DOHH2 (cell line): Measurements from ENCODE around the gene GGACT.

Source experiments
- H3F3A ChIP-seq: fragments of 200-600 bp; sonication (generic), shearing (Covaris generic); 2 replicates; pipeline ENCODE4 v1.6.0; 2016; ENCODE audit warnings: antibody characterized with exemption, mild to moderate bottlenecking; ENCODE audit not compliant: control insufficient read depth, insufficient read depth
- H3K27ac ChIP-seq: fragments of 200-600 bp; sonication (generic); 2 replicates; pipeline ENCODE4 v1.5.1; 2014; ENCODE audit warnings: low read depth, mild to moderate bottlenecking, low read length, moderate library complexity
- H3K27me3 ChIP-seq: fragments of 200-600 bp; sonication (generic); 2 replicates; pipeline ENCODE4 v1.6.1; 2014; ENCODE audit warnings: mild to moderate bottlenecking, low read length, mixed read lengths; ENCODE audit not compliant: control insufficient read depth
- H3K36me3 ChIP-seq: fragments of 200-600 bp; sonication (generic); 2 replicates; pipeline ENCODE4 v1.6.1; 2014; ENCODE audit warnings: mild to moderate bottlenecking, low read length, moderate library complexity, mixed read lengths; ENCODE audit not compliant: control insufficient read depth
- H3K4me1 ChIP-seq: fragments of 200-600 bp; sonication (generic); 2 replicates; pipeline ENCODE4 v1.6.1; 2014; ENCODE audit warnings: mild to moderate bottlenecking, low read length, mixed read lengths; ENCODE audit not compliant: control insufficient read depth
- H3K4me2 ChIP-seq: fragments of 200-600 bp; sonication (generic); 2 replicates; pipeline ENCODE4 v1.6.0; 2014; ENCODE audit warnings: mild to moderate bottlenecking, low read length, moderate library complexity
- H3K4me3 ChIP-seq: fragments of 200-600 bp; sonication (generic); 2 replicates; pipeline ENCODE4 v1.5.1; 2014; ENCODE audit warnings: mild to moderate bottlenecking, low read length, mixed read lengths
- H3K79me2 ChIP-seq: fragments of 200-600 bp; sonication (generic); 2 replicates; pipeline ENCODE4 v1.6.1; 2014; ENCODE audit warnings: mild to moderate bottlenecking, low read length, mixed read lengths; ENCODE audit not compliant: control insufficient read depth
- H3K9me2 ChIP-seq: fragments of 200-600 bp; sonication (generic); replicated peaks from 2 replicates; pipeline ENCODE4 v1.6.1; 2014; ENCODE audit warnings: mild to moderate bottlenecking, low read length, mixed read lengths; ENCODE audit not compliant: control insufficient read depth
- H3K9me3 ChIP-seq: fragments of 200-600 bp; sonication (generic); 2 replicates; pipeline ENCODE4 v1.6.1; 2014; ENCODE audit warnings: antibody characterized with exemption, low read length, mixed read lengths; ENCODE audit not compliant: control insufficient read depth, insufficient read depth
- H4K20me1 ChIP-seq: fragments of 200-600 bp; sonication (generic); 2 replicates; pipeline ENCODE4 v1.6.0; 2014; ENCODE audit warnings: low read depth, mild to moderate bottlenecking, antibody characterized with exemption, low read length, moderate library complexity; ENCODE audit not compliant: control insufficient read depth, insufficient read depth
- CTCF ChIP-seq: fragments of 200-600 bp; sonication (generic); IDR thresholded peaks from one replicate; pipeline ENCODE4 v1.5.1; 2014; ENCODE audit warnings: antibody characterized with exemption, mild to moderate bottlenecking, low read depth, low read length; ENCODE audit not compliant: poor library complexity, severe bottlenecking
- EZH2phosphoT487 ChIP-seq: fragments of 200-600 bp; sonication (generic); IDR thresholded peaks from 2 replicates; pipeline ENCODE4 v1.6.1; 2017; ENCODE audit warnings: borderline replicate concordance, mild to moderate bottlenecking, antibody characterized with exemption, low read length, moderate library complexity, mixed read lengths

Gene GGACT

GRCh38 chr13:100561599-100562204 is 26.9 kb downstream of the GGACT start:
- no peaks in the 10 kb centered on the region for H3K9me3 ChIP-seq
- no peak overlapping the region for H3K4me3 ChIP-seq
- H3K27me3 ChIP-seq, result no peaks in the 10 kb centered on the region
- no peaks in the 10 kb centered on the region for H3F3A ChIP-seq
- H3K4me2 ChIP-seq, result no peak overlapping the region
- no peak for TF ChIP-seq EZH2phosphoT487
- TF ChIP-seq CTCF, result no peak
- H3K4me1 ChIP-seq, result no peaks in the 10 kb centered on the region
- no peaks in the 10 kb centered on the region for H4K20me1 ChIP-seq
- H3K9me2 ChIP-seq, result no peaks in the 10 kb centered on the region
- H3K79me2 ChIP-seq, result no peaks in the 10 kb centered on the region
- H3K36me3 ChIP-seq, result no peaks in the 10 kb centered on the region
- H3K27ac ChIP-seq, result no peak overlapping the region

- Histone ChIP-seq H3K9me2 (no peaks in the 10 kb centered on the region), H3K4me2 (no peak overlapping the region), H3K4me3 (no peak overlapping the region), H3K9me3 (no peaks in the 10 kb centered on the region), H3F3A (no peaks in the 10 kb centered on the region), H3K79me2 (no peaks in the 10 kb centered on the region), H4K20me1 (no peaks in the 10 kb centered on the region), H3K36me3 (no peaks in the 10 kb centered on the region), H3K27ac (no peak overlapping the region), H3K27me3 (no peaks in the 10 kb centered on the region), H3K4me1 (no peaks in the 10 kb centered on the region)
- no peak for TF ChIP-seq EZH2phosphoT487
- TF ChIP-seq CTCF, result no peak
Observed at GRCh38 chr13:100561158-100561499, 27.5 kb downstream of the GGACT start.

- Histone ChIP-seq H3K9me2 (no peaks in the 10 kb centered on the region), H3K36me3 (no peaks in the 10 kb centered on the region), H3K79me2 (no peaks in the 10 kb centered on the region), H3K4me3 (no peak overlapping the region), H3K9me3 (no peaks in the 10 kb centered on the region), H3K4me2 (no peak overlapping the region), H3F3A (no peaks in the 10 kb centered on the region), H3K27ac (no peak overlapping the region), H3K4me1 (no peaks in the 10 kb centered on the region), H4K20me1 (no peaks in the 10 kb centered on the region), H3K27me3 (no peaks in the 10 kb centered on the region)
- TF ChIP-seq EZH2phosphoT487 (no peak), CTCF (no peak)
Observed at GRCh38 chr13:100560498-100561157, 28.0 kb downstream of the GGACT start.
